Activated naive CD8-positive, alpha-beta T cell treated with anti-CD3 and anti-CD28 coated beads for 36 hours (primary cell): ENCODE data around the gene IFNA14. TPM values are rescaled to one million over a fixed set of nuclear protein-coding genes. Genes with fewer than 3 reads are reported as not detected.

Source experiments
- DNase-seq: peaks from one replicate; pipeline ENCODE4 v3.0.0; 2021
- H3K27ac Mint-ChIP-seq: one replicate; pipeline ENCODE4 v1.8.0; 2022; ENCODE audit warnings: mild to moderate bottlenecking, moderate library complexity, mixed read lengths
- H3K27me3 Mint-ChIP-seq: one replicate; pipeline ENCODE4 v1.8.0; 2022; ENCODE audit warnings: mild to moderate bottlenecking, mixed read lengths
- H3K36me3 Mint-ChIP-seq: one replicate; pipeline ENCODE4 v1.8.0; 2021; ENCODE audit warnings: mild to moderate bottlenecking, mixed read lengths
- H3K4me1 Mint-ChIP-seq: one replicate; pipeline ENCODE4 v1.8.0; 2021; ENCODE audit warnings: mixed read lengths
- H3K4me3 Mint-ChIP-seq: one replicate; pipeline ENCODE4 v1.8.0; 2022; ENCODE audit warnings: mild to moderate bottlenecking, moderate library complexity, mixed read lengths
- H3K9me3 Mint-ChIP-seq: one replicate; pipeline ENCODE4 v1.8.0; 2022; ENCODE audit warnings: mixed read lengths
- total RNA-seq, 2 experiments: library from RNA; stranded (reverse); gene quantifications; one replicate each; pipeline ENCODE4 v1.2.3, GENCODE V29; 2021

Gene IFNA14
- total RNA-seq: not detected

DNA sequence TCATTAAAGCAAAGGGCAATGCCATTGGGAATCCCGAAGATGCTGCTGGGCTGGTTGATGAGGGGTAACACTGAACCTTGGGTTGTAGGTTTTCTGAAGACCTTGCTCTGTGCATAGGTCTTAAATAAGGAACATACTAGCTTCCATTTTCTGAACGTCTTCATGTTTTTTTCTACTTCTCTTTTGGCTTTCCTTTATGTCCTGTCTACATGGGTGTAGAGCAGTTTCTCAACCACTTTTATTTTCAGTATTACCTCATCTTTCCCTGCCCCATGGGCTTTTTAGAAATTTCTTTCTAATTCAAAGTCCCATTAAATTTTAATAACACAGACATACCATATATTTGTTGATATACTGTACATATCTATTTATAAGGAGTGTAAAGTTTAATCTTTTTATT, at the start of gene IFNA14:
Gene IFNA14 (minus strand): TSS at position 95 of the 400 bp plus-strand sequence. CDS start 70 bp downstream, at position 25.
- Mint-ChIP-seq H3K36me3 (no peaks in the 10 kb centered on the region), H3K4me1 (peaks cover 11% of the 10 kb centered on the region), H3K27ac (no peak within 1 kb of the TSS), H3K4me3 (no peak within 1 kb of the TSS), H3K27me3 (peaks cover 18% of the 10 kb centered on the region), H3K9me3 (no peaks in the 10 kb centered on the region)
- no peak for DNase-seq

DNA sequence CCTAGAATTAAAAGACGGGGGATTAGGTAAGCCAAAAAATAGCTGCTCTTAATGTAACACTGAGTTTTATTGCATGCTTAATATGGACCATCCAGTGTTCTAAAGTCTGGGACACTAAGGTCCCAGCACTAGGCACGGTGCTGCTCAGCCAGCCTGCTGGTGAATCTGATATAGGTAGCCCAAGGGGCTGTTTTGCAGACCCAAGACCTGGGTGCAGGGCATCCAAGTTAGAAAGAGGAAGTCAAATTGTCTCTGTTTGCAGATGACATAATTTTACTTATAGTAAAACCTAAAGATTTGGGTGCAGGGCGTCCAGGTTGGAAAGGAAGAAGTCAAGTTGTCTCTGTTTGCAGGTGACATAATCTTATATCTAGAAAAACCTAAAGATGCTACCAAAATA, 47.5 kb upstream of the IFNA14 start:
- H3K36me3 Mint-ChIP-seq: no peaks in the 10 kb centered on the region
- H3K4me3 Mint-ChIP-seq: no peak overlapping the region
- peaks cover 27% of the 10 kb centered on the region for H3K27me3 Mint-ChIP-seq
- no peak for DNase-seq
- no peak overlapping the region for H3K27ac Mint-ChIP-seq
- H3K4me1 Mint-ChIP-seq: no peaks in the 10 kb centered on the region
- no peaks in the 10 kb centered on the region for H3K9me3 Mint-ChIP-seq

DNA sequence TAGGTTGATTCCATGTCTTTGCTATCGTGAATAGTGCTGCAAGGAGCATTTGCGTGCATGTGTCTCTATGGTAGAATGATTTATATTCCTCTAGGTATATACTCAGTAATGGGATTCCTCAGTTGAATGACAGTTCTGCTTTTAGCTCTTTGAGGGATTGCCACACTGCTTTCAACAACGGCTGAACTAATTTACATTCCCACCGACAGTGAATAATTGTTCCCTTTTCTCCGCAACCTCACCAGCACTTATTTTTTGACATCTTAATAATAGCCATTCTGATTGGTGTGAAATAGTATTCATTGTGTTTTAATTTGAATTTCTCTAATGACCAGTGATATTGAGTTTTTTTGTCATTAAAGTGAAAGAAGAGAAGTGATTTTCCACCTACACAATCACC, 46.9 kb upstream of the IFNA14 start:
- Mint-ChIP-seq H3K4me1 (no peaks in the 10 kb centered on the region), H3K4me3 (no peak overlapping the region)

DNA sequence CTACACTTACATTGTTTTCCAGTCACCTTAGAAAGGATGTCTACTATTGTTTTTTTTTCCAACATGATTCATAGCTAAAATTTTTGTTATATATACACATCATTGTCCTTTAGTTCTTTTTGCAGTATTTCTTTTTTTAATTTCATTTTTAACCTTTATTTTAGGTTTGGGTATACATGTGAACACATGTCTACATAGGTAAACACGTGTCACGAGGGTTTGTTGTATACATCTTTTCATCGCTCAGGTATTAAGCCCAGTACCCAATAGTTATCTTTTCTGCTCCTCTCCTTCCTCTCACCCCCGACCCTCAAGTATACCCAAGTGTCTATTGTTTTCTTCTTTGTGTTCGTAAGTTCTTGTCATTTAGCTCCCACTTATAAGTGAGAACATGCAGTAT, 46.3 kb upstream of the IFNA14 start:
- DNase-seq: no peak
- H3K27ac Mint-ChIP-seq: no peak overlapping the region
- H3K4me1 Mint-ChIP-seq: no peaks in the 10 kb centered on the region
- no peaks in the 10 kb centered on the region for H3K36me3 Mint-ChIP-seq
- no peaks in the 10 kb centered on the region for H3K9me3 Mint-ChIP-seq
- H3K27me3 Mint-ChIP-seq: peaks cover 24% of the 10 kb centered on the region
- H3K4me3 Mint-ChIP-seq: no peak overlapping the region

More for the DNA sequence above, 46.9 kb upstream of the IFNA14 start:
- no peak for DNase-seq
- no peaks in the 10 kb centered on the region for H3K9me3 Mint-ChIP-seq
- no peaks in the 10 kb centered on the region for H3K36me3 Mint-ChIP-seq
- H3K27ac Mint-ChIP-seq: no peak overlapping the region
- peaks cover 26% of the 10 kb centered on the region for H3K27me3 Mint-ChIP-seq

DNA sequence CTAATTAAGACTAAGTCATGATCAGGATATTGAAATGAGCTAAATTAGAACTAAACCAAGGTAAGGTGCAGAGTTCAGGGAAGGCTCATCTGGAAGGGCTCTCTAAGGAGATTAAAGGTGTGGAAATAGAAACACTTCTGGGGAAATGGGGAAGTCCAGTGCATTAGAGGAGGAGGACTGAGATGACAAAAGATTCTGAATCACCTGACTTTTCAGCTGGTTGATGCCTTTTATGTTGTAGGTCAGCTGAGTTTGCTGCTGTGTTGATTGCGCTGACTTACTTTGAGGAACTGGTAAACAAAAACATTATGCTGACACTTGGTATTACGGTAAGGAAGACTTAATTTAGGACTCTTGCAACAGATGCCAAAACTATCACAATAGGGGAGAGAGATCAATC, 41.5 kb upstream of the IFNA14 start:
- peaks cover 16% of the 10 kb centered on the region for H3K27me3 Mint-ChIP-seq
- no peaks in the 10 kb centered on the region for H3K9me3 Mint-ChIP-seq
- no peak overlapping the region for H3K27ac Mint-ChIP-seq

DNA sequence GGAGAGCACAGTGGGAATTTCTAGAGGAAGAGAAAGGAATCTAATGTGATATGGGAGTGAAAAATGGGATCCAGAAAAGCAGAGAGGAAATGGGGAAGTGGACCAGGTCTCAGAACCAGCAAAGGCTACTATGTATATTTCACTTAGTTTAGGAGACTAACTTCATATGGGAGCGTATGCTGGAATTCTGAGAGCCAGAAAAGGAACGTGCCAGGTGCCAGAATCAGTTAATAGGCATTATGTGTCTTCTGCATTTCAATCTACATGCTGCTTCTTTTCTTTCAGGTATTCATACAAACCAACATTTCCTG, 28.5 kb upstream of the IFNA14 start:
- peaks cover 19% of the 10 kb centered on the region for H3K27me3 Mint-ChIP-seq
- no peak for DNase-seq
- H3K4me1 Mint-ChIP-seq: no peaks in the 10 kb centered on the region
- no peak overlapping the region for H3K4me3 Mint-ChIP-seq
- H3K27ac Mint-ChIP-seq: no peak overlapping the region
- H3K9me3 Mint-ChIP-seq: peaks cover 3% of the 10 kb centered on the region
- H3K36me3 Mint-ChIP-seq: no peaks in the 10 kb centered on the region

More for the DNA sequence above, 41.5 kb upstream of the IFNA14 start:
- Mint-ChIP-seq H3K4me1 (no peaks in the 10 kb centered on the region), H3K4me3 (no peak overlapping the region), H3K36me3 (no peaks in the 10 kb centered on the region)
- DNase-seq: no peak

DNA sequence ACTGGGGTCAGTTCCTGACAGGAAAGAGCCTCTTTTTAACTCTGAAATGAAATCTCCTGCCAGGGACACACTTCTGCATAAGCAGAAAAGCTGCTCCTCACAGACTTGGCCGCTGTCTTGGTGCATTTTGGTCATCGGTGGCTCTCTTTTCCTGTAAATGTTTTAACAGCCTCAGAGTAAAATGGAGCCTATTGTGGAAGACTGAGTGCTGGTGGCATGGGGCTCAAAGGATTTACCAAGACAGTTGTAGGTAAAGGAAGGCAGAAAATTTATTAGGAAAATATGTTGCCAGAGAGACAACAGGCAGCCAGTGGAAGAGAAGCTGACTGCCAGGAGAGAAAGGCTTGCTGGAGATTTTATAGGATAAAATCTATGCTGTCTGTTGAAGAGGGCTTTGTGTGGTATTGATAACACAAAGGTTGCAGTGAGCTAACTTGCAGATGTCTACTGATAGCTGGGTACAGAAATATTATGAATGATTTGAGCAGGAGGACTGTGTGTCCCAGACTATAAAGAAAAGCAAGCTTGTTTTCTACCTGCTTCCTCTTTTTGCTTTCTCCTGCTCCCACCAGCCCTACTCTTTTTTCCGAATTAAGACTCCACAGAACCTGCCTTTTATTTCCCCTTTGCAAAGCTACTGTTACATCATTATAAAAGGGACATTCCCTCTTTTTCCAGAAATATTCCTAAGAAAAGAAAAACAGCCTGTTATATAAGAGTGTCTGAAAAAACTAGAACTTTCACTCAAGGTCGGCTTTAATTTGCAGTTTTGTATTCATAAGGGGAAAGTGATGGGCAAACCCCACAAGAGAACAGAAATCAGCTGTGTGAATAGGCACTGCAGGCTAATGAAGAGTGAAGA, 27.9 kb upstream of the IFNA14 start:
- no peak for DNase-seq
- Mint-ChIP-seq H3K4me1 (no peaks in the 10 kb centered on the region), H3K4me3 (no peak overlapping the region), H3K27ac (no peak overlapping the region), H3K27me3 (peaks cover 13% of the 10 kb centered on the region), H3K9me3 (peaks cover 3% of the 10 kb centered on the region), H3K36me3 (no peaks in the 10 kb centered on the region)

DNA sequence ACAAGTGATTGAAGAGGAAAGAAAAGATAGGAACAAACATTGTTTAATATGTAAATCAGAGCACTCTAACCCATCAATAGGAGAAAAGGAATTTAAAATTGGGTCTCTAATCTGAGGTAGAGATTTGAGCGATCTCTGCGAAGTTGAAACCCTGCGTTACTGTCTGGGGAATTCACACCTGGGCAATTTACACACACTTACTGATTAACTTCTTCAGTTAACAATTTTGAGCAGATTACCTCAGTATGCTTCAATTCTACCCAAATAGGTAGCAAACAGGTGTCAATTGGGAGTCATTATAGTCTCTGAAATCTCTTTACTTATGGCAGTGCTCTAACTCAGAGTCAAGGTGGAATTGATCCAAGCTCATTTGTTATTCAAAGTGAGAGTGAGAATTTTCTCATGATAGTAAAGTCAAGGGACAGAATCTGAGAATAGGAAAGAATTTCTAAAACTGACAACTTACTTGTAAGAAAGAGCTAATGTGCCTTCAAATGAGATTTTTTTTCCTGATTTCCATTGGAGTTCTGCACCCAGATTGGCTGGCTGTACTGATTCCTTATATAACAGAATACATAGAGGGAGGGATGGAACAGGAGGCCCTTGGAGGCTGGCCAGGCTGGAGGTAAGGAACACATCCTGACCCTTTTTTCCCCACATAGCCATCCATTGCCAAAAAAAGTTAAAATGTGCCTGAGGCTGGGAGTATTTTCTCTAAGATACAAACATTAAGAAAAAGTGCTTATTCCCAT, 27.1 kb upstream of the IFNA14 start:
- H3K9me3 Mint-ChIP-seq: peaks cover 3% of the 10 kb centered on the region
- no peak overlapping the region for H3K4me3 Mint-ChIP-seq
- no peaks in the 10 kb centered on the region for H3K4me1 Mint-ChIP-seq
- H3K36me3 Mint-ChIP-seq: no peaks in the 10 kb centered on the region
- DNase-seq: no peak
- H3K27ac Mint-ChIP-seq: no peak overlapping the region
- peaks cover 9% of the 10 kb centered on the region for H3K27me3 Mint-ChIP-seq

DNA sequence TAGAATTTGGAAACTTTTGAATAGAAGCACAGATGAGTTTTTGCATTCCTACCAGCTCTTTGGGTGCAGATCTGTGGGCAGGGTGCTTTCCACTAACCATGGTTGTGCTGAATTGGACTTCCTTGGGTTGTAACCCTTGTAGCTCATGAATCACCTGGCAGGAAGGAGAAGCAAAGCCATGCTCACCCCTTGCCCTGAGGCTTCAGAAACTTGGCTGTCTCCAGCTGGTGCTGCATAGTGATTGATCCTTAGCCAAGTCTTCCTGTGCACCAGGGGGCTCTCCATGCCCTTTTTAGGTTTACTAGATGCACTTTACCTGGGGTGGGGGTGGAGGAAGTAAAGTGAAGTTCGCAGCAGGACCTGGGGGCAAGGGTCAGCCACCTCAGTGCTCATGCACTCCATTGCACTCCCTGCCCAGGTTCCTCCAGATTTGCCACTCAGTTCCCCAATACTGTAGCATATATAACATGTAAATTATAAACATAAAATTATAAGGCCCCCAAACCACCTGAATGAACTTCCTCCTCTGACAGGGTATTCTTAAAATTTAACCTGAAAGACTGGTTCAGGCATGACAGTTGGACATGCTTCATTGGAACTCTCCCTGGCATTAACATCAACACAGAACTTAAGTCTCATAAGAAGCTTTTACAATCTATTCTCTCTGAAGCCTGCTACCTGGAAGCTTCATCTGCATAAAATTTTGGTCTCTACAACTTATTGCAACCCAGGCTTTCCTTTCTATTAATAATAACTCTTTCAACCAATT, 25.8 kb upstream of the IFNA14 start:
- Mint-ChIP-seq H3K27ac (no peak overlapping the region), H3K4me1 (no peaks in the 10 kb centered on the region), H3K9me3 (no peaks in the 10 kb centered on the region), H3K36me3 (no peaks in the 10 kb centered on the region), H3K4me3 (no peak overlapping the region), H3K27me3 (peaks cover 4% of the 10 kb centered on the region)
- DNase-seq: no peak

DNA sequence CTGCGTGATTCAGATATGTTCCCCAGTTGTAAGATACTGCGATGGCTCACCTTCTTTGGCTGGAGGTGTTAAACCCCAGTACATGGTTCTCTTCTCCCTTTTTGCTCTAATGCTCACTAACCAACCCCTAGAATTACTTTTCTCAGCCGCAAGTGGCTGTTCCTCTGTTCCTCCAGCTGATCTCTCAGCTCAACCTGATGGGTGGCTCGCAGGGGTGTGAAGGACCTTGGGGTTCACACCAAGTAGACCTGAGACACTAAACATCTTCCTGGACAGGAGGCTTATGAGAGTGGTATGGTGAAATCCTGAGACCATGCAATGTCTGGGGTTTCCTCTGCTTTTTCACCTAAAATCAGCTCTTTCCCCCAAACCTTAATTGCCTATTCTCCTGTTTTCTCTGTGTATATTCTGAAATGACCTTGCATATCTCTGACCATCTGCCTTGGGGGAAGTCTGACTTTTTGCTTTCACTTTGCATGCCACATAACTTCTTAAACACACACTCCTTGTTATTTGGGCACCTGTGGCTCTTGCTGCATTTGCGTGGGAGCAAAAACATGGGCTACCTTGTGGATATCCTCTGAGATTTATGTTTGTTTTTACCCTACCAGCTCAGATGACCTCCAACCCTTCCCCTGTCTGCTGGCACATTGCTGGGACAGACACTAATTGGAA, 15.9 kb upstream of the IFNA14 start:
- no peaks in the 10 kb centered on the region for H3K36me3 Mint-ChIP-seq

DNA sequence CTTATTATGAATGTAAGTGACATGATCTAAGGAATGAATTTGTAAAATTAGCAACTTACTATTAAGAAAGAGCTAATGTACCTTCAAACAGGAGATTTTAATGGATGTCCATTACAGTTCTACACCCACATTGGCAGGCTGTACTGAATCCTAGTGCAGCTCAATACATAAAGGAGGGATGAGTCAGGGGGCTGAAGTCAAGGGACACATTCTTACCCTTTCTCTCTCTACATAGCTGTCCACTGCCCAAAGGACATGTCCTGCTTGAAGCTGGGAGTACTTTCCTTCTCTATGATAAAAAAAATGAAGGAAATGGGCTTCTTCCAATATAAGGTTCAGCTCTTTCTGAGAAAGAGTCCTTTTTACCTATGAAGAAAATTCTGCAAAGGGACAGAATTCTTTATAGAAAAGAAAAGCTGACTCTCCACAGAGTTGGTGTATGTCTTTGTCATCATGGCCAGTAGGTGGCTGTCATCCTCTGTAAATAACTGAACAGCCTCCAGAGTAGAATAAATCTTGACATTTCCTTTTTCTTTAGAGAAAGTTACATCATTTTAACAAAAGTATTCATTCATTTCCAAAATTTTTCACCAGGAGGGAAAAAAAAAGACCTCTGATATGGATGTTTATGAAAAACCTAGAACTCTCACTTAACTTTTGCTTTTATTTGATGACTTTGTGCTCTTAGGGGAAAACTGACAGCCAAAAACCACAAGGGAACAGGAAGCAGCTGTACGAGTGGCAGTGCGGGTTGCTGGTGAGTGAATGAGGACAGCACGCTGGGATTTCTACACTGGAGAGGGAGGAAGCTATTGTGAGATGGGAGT, 13.1 kb upstream of the IFNA14 start:
- peak; percentile 14 for DNase-seq
- Mint-ChIP-seq H3K9me3 (no peaks in the 10 kb centered on the region), H3K27me3 (peaks cover 32% of the 10 kb centered on the region), H3K4me3 (no peak overlapping the region), H3K4me1 (peaks cover 4% of the 10 kb centered on the region), H3K36me3 (no peaks in the 10 kb centered on the region), H3K27ac (no peak overlapping the region)

More for the DNA sequence above, 15.9 kb upstream of the IFNA14 start:
- Mint-ChIP-seq H3K4me1 (peaks cover 4% of the 10 kb centered on the region), H3K27ac (no peak overlapping the region), H3K4me3 (no peak overlapping the region), H3K9me3 (no peaks in the 10 kb centered on the region), H3K27me3 (peaks cover 17% of the 10 kb centered on the region)
- DNase-seq: no peak

DNA sequence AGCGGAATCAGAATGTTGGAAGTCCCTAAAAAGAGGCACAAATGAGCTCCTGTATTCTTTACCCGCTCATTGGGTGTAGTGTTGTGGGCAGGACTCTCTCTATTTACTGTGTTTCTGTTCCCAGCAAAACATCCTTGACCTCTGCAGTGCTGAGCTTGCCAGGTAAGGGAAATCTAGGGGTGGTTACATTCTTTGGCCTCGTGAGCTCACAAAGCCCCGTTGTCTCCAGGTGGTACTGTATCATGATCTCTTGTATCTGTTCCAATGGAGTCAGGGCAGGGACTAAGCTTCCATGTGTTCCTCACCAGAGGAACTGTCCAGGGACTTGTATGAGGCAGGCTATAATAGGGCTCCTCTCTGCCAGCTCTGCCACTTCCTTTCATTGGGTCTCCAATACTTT, 11.8 kb upstream of the IFNA14 start:
- DNase-seq: no peak
- Mint-ChIP-seq H3K4me3 (no peak overlapping the region), H3K4me1 (peaks cover 4% of the 10 kb centered on the region), H3K27ac (no peak overlapping the region), H3K36me3 (no peaks in the 10 kb centered on the region), H3K27me3 (peaks cover 30% of the 10 kb centered on the region), H3K9me3 (no peaks in the 10 kb centered on the region)

DNA sequence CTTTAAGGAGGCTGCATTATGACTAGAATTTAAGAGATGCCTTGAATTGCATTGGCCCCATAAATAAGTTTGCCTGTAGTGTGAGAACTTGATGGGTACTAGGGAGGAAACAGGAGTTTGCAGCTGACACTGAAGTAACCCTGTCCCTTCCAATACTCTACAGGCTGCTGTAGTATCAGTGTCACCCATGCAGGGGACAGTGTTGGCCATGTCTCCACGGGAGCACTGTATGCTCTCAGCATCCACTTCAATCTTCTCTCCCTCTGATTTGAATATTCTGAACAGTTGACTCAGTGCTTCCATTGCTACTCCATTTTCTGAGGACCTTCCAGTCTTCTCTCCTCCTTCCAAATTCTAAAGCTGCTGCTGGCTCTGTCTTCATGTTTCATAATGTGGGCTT, 11.4 kb upstream of the IFNA14 start:
- Mint-ChIP-seq H3K4me1 (peaks cover 4% of the 10 kb centered on the region), H3K27ac (no peak overlapping the region), H3K4me3 (no peak overlapping the region), H3K36me3 (no peaks in the 10 kb centered on the region), H3K9me3 (no peaks in the 10 kb centered on the region), H3K27me3 (peaks cover 29% of the 10 kb centered on the region)
- no peak for DNase-seq

DNA sequence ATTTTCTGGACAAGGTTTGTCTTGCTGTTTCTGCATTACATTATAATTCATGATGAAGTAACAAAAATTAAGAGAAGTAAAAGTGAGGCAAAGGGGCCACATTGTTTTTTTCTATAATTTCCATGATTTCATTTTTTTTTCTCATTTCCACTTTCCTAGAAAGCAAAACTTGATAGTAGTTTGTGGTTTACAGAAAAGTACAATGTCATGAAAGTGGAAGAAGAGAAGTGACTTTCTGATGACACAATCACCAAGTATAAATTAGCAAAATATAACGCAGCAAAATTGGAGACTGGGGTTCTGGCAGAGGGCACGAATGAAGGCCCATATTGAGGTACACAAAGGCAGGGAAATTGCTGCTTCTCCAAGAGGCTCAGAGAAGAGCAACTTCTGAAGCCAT, 5.0 kb upstream of the IFNA14 start:
- no peaks in the 10 kb centered on the region for H3K36me3 Mint-ChIP-seq
- H3K27me3 Mint-ChIP-seq: peaks cover 27% of the 10 kb centered on the region
- H3K4me3 Mint-ChIP-seq: no peak overlapping the region
- peaks cover 6% of the 10 kb centered on the region for H3K4me1 Mint-ChIP-seq
- DNase-seq: no peak
- no peak overlapping the region for H3K27ac Mint-ChIP-seq
- no peaks in the 10 kb centered on the region for H3K9me3 Mint-ChIP-seq
